Fibroblast of peridontal ligament (primary cell): Measurements from ENCODE around the gene PAFAH2.
"Not testable (repeated sequence)": the region's sequence is repeated elsewhere in the genome, so short reads cannot be mapped to it uniquely, and the experiment has no call there.

Experiments used
- DNase-seq: peaks from one replicate; pipeline ENCODE4 v3.0.0-alpha.2; 2010; ENCODE audit errors: extremely low read depth

PAFAH2 gene

GRCh38 chr1:25932811-25933400, 65.0 kb downstream of the PAFAH2 start:
- DNase-seq, result not testable (repeated sequence)

- DNase-seq, result no peak
These were observed 65.5 kb downstream of the PAFAH2 start for GRCh38 chr1:25932321-25932720.

- DNase-seq, result no peak
These were observed 68.8 kb downstream of the PAFAH2 start for GRCh38 chr1:25929016-25929415.

- DNase-seq, result no peak
These were observed 70.2 kb downstream of the PAFAH2 start for GRCh38 chr1:25927521-25928265.

GRCh38 chr1:25926731-25927496, 70.9 kb downstream of the PAFAH2 start:
- DNase-seq, result no peak

- no peak for DNase-seq
These were observed 73.4 kb downstream of the PAFAH2 start for GRCh38 chr1:25924454-25924853.

- DNase-seq, result no peak
These were observed 74.8 kb downstream of the PAFAH2 start for GRCh38 chr1:25922971-25923552.

- DNase-seq, result peak; percentile 30
These were observed 75.5 kb downstream of the PAFAH2 start for GRCh38 chr1:25922056-25922970.

GRCh38 chr1:25918615-25919014, 79.2 kb downstream of the PAFAH2 start:
- DNase-seq, result no peak

- no peak for DNase-seq
These were observed 79.9 kb downstream of the PAFAH2 start for GRCh38 chr1:25917996-25918395.

GRCh38 chr1:25916460-25916859, 81.4 kb downstream of the PAFAH2 start:
- no peak for DNase-seq

GRCh38 chr1:25914074-25914995, 83.5 kb downstream of the PAFAH2 start:
- no peak for DNase-seq

GRCh38 chr1:25913206-25913605, 84.7 kb downstream of the PAFAH2 start:
- no peak for DNase-seq

- DNase-seq, result peak; percentile 70
These were observed 85.6 kb downstream of the PAFAH2 start for GRCh38 chr1:25912076-25912831.

- no peak for DNase-seq
These were observed 86.7 kb downstream of the PAFAH2 start for GRCh38 chr1:25911162-25911561.
